Measurements from ENCODE around the gene ACTBL2.

The ACTBL2 gene

GRCh38 chr5:57450991-57451876, 31.4 kb downstream of the ACTBL2 start:
- DNase-seq (ENCODE audit: low read depth, low spot score): peak; percentile 92

GRCh38 chr5:57448751-57449150, 33.9 kb downstream of the ACTBL2 start:
- DNase-seq (ENCODE audit: low read depth, low spot score): peak; percentile 53

GRCh38 chr5:57448287-57448686, 34.3 kb downstream of the ACTBL2 start:
- DNase-seq (ENCODE audit: low read depth, low spot score): no peak

GRCh38 chr5:57447658-57448057, 35.0 kb downstream of the ACTBL2 start:
- peak; percentile 78 for DNase-seq (ENCODE audit: low read depth, low spot score)

- DNase-seq (ENCODE audit: low read depth, low spot score): no peak
These were observed 35.6 kb downstream of the ACTBL2 start for GRCh38 chr5:57446966-57447365.

GRCh38 chr5:57445705-57446037, 36.9 kb downstream of the ACTBL2 start:
- no peak for DNase-seq (ENCODE audit: low read depth, low spot score)

GRCh38 chr5:57445006-57445704, 37.5 kb downstream of the ACTBL2 start:
- DNase-seq (ENCODE audit: low read depth, low spot score): no peak

GRCh38 chr5:57442080-57442839, 40.4 kb downstream of the ACTBL2 start:
- DNase-seq (ENCODE audit: low read depth, low spot score): peak; percentile 91

- peak; percentile 90 for DNase-seq (ENCODE audit: low read depth, low spot score)
These were observed 41.1 kb downstream of the ACTBL2 start for GRCh38 chr5:57441557-57441956.

GRCh38 chr5:57439601-57440000, 43.0 kb downstream of the ACTBL2 start:
- DNase-seq (ENCODE audit: low read depth, low spot score): no peak

GRCh38 chr5:57437976-57438805, 44.4 kb downstream of the ACTBL2 start:
- no peak for DNase-seq (ENCODE audit: low read depth, low spot score)

GRCh38 chr5:57436586-57436985, 46.0 kb downstream of the ACTBL2 start:
- DNase-seq (ENCODE audit: low read depth, low spot score): no peak

GRCh38 chr5:57435701-57436134, 46.9 kb downstream of the ACTBL2 start:
- DNase-seq (ENCODE audit: low read depth, low spot score): peak; percentile 96

GRCh38 chr5:57434683-57435082, 47.9 kb downstream of the ACTBL2 start:
- DNase-seq (ENCODE audit: low read depth, low spot score): no peak

GRCh38 chr5:57434227-57434640, 48.4 kb downstream of the ACTBL2 start:
- peak; percentile 94 for DNase-seq (ENCODE audit: low read depth, low spot score)

GRCh38 chr5:57432876-57433275, 49.7 kb downstream of the ACTBL2 start:
- no peak for DNase-seq (ENCODE audit: low read depth, low spot score)

- no peak for DNase-seq (ENCODE audit: low read depth, low spot score)
These were observed 50.9 kb downstream of the ACTBL2 start for GRCh38 chr5:57431759-57432158.
